CD14-positive monocyte (primary cell): Measurements from ENCODE around the gene MORN1. TPM values are rescaled to one million over a fixed set of nuclear protein-coding genes. Genes with fewer than 3 reads are reported as not detected.

Source experiments
- DNase-seq, 3 donors: peaks; one replicate each; pipeline ENCODE4 v3.0.0-alpha.2; 2011 to 2022
- H2AFZ ChIP-seq: 2 replicates; pipeline ENCODE4 v1.6.0; 2012; ENCODE audit warnings: mild to moderate bottlenecking, low read depth, low read length, inconsistent platforms; ENCODE audit not compliant: insufficient read depth, poor library complexity, severe bottlenecking
- H3K27ac ChIP-seq, 2 donors: 1 replicate in 1 of 2; 2 replicates in 1 of 2; pipeline ENCODE4 v1.5.1; 2012 to 2013; ENCODE audit warnings: low read length in 2 of 2, control low read depth in 1 of 2, inconsistent platforms in 1 of 2, low read depth in 1 of 2, mild to moderate bottlenecking in 1 of 2
- H3K27me3 ChIP-seq, 2 donors: one replicate each; pipeline versions ENCODE4 v1.6.0 to v1.6.1; 2011 to 2013; ENCODE audit warnings: low read length in 2 of 2; ENCODE audit not compliant: control insufficient read depth in 2 of 2, insufficient read depth in 2 of 2
- H3K36me3 ChIP-seq, 2 donors: replicated peaks in 1 of 2; 1 replicate in 1 of 2; 2 replicates in 1 of 2; pipeline versions ENCODE4 v1.5.1 to v1.6.1; 2012 to 2013; ENCODE audit warnings: low read length in 2 of 2, control low read depth in 1 of 2, inconsistent platforms in 1 of 2, mild to moderate bottlenecking in 1 of 2; ENCODE audit not compliant: insufficient read depth in 2 of 2, control insufficient read depth in 1 of 2
- H3K4me1 ChIP-seq, 2 donors: 1 replicate in 1 of 2; 2 replicates in 1 of 2; pipeline versions ENCODE4 v1.5.1 to v1.6.1; 2012 to 2013; ENCODE audit warnings: low read length in 2 of 2, control low read depth in 1 of 2, inconsistent platforms in 1 of 2, mild to moderate bottlenecking in 1 of 2, moderate library complexity in 1 of 2; ENCODE audit not compliant: insufficient read depth in 2 of 2, control insufficient read depth in 1 of 2
- H3K4me2 ChIP-seq: replicated peaks from 2 replicates; pipeline ENCODE3; 2012; ENCODE audit warnings: low read length, moderate library complexity, mild to moderate bottlenecking; ENCODE audit not compliant: poor library complexity, severe bottlenecking; ENCODE audit errors: extremely low read depth
- H3K4me3 ChIP-seq, 3 experiments: fragments of 200-600 bp in 1 of 3; sonication (generic) in 1 of 3; replicated peaks in 1 of 3; 1 replicate in 2 of 3; 2 replicates in 1 of 3; pipeline ENCODE4 v1.5.1; 2011 to 2013; ENCODE audit warnings: low read length in 3 of 3, mild to moderate bottlenecking in 3 of 3, control low read depth in 2 of 3, low read depth in 2 of 3, inconsistent platforms in 1 of 3, moderate library complexity in 1 of 3
- H3K79me2 ChIP-seq: 2 replicates; pipeline ENCODE4 v1.6.0; 2012; ENCODE audit warnings: mild to moderate bottlenecking, control low read depth, inconsistent platforms, low read length, moderate library complexity; ENCODE audit not compliant: insufficient read depth
- H3K9ac ChIP-seq: 2 replicates; pipeline ENCODE4 v1.6.0; 2017; ENCODE audit warnings: low read length, mild to moderate bottlenecking; ENCODE audit not compliant: insufficient read depth, poor library complexity, severe bottlenecking
- H3K9me3 ChIP-seq, 2 donors: replicated peaks in 1 of 2; 1 replicate in 1 of 2; 2 replicates in 1 of 2; pipeline versions ENCODE4 v1.5.1 to v1.6.1; 2012 to 2013; ENCODE audit warnings: low read length in 2 of 2, control low read depth in 1 of 2; ENCODE audit not compliant: control insufficient read depth in 1 of 2, insufficient read depth in 1 of 2
- H4K20me1 ChIP-seq: 2 replicates; pipeline ENCODE4 v1.6.0; 2012; ENCODE audit warnings: mild to moderate bottlenecking, low read length, control low read depth, moderate library complexity; ENCODE audit not compliant: insufficient read depth
- H3K27ac Mint-ChIP-seq, 7 donors: one replicate each; pipeline ENCODE4 v1.8.0; 2020; ENCODE audit warnings: mild to moderate bottlenecking in 7 of 7, mixed read lengths in 7 of 7, moderate library complexity in 6 of 7, inconsistent platforms in 2 of 7
- H3K27me3 Mint-ChIP-seq, 3 donors: one replicate each; pipeline ENCODE4 v1.8.0; 2021 to 2022; ENCODE audit warnings: low read depth in 3 of 3, mild to moderate bottlenecking in 3 of 3, mixed read lengths in 3 of 3, moderate library complexity in 3 of 3, inconsistent platforms in 1 of 3
- H3K36me3 Mint-ChIP-seq, 2 donors: one replicate each; pipeline ENCODE4 v1.8.0; 2020; ENCODE audit warnings: mixed read lengths in 2 of 2, inconsistent platforms in 1 of 2, mild to moderate bottlenecking in 1 of 2
- H3K4me1 Mint-ChIP-seq: one replicate; pipeline ENCODE4 v1.8.0; 2020; ENCODE audit warnings: mild to moderate bottlenecking, mixed read lengths
- H3K4me3 Mint-ChIP-seq, 2 donors: one replicate each; pipeline ENCODE4 v1.8.0; 2020; ENCODE audit warnings: mild to moderate bottlenecking in 2 of 2, mixed read lengths in 2 of 2, moderate library complexity in 1 of 2
- H3K9me3 Mint-ChIP-seq, 7 donors: one replicate each; pipeline ENCODE4 v1.8.0; 2020 to 2022; ENCODE audit warnings: mixed read lengths in 7 of 7, mild to moderate bottlenecking in 6 of 7, moderate library complexity in 6 of 7, inconsistent platforms in 2 of 7
- WGBS: methylation state at CpG from one replicate; pipeline ENCODE4 v1.1.5; 2013; ENCODE audit warnings: missing lambda C conversion rate; ENCODE audit not compliant: insufficient coverage; 5-methylcytosine and 5-hydroxymethylcytosine counted together
- intact Hi-C, 2 donors: fragments of 100-400 bp; cut with micrococcal nuclease; formaldehyde crosslinking; loops; one replicate each; pipeline versions ENCODE4 v1.15.0 to v1.15.1; 2023
- polyA plus RNA-seq, 3 donors: library from polyadenylated mRNA; depleted of rRNA in 1 of 3; unstranded in 2 of 3; stranded (reverse) in 1 of 3; fragments of 300-500 nt in 2 of 3; fragments of >200 nt in 1 of 3; fragmentation: Illumina TruSeq in 2 of 3; gene quantifications; 1 replicate in 2 of 3; 2 replicates in 1 of 3; pipeline ENCODE4 v1.2.3, GENCODE V29; 2012 to 2021
- TF ChIP-seq, protein P1 (sequence below): fragments of 200-600 bp; IDR thresholded peaks from one replicate; pipeline ENCODE4 v1.8.0; 2022; ENCODE audit warnings: antibody characterized with exemption, mild to moderate bottlenecking

The MORN1 gene
- polyA plus RNA-seq, 3 donors, result 1.5 to 3.0 (median 1.7) TPM

DNA sequence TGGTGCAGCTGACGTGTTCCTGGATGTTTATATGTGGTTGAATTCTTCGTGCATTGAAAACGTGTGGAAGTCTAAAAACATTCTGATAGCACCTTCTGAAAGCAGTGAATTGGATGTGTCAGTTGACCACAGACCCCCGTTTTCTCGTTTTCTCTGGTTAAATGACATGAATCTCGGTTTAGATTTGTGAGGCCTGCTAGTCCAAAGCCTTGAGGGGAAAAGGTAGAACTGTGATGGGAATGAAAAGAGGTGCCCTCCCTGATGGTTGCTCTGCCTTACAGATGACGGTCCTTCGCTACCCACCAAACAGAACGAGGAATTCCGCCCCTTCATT lies 9.2 kb upstream of the MORN1 start:
- WGBS, result 89% methylated on average over 8 of the region's 10 CpGs
- Histone ChIP-seq H3K9ac (no peak overlapping the region), H3K27me3 (no peaks in the 10 kb centered on the region), H3K9me3 (no peaks in the 10 kb centered on the region), H3K4me3 (no peak overlapping the region), H3K79me2 (peaks cover 19% of the 10 kb centered on the region), H3K27ac (peak overlapping the region in 1 of 2 donors; percentile 58), H3K4me2 (no peak overlapping the region), H4K20me1 (peaks cover 87% of the 10 kb centered on the region), H3K36me3 (peaks cover 85 to 97% of the 10 kb centered on the region in 2 donors), H2AFZ (no peak overlapping the region), H3K4me1 (no peaks in the 10 kb centered on the region)
- Mint-ChIP-seq H3K36me3 (peaks cover 87 to 98% of the 10 kb centered on the region in 2 donors), H3K27ac (peak overlapping the region in 2 of 7 donors; percentile 35 to 54), H3K27me3 (peaks cover 0 to 2% (median 0%) of the 10 kb centered on the region in 3 donors), H3K4me3 (no peak overlapping the region), H3K9me3 (no peaks in the 10 kb centered on the region), H3K4me1 (no peaks in the 10 kb centered on the region)
- DNase-seq, result no peak
- TF ChIP-seq, protein P1, sequence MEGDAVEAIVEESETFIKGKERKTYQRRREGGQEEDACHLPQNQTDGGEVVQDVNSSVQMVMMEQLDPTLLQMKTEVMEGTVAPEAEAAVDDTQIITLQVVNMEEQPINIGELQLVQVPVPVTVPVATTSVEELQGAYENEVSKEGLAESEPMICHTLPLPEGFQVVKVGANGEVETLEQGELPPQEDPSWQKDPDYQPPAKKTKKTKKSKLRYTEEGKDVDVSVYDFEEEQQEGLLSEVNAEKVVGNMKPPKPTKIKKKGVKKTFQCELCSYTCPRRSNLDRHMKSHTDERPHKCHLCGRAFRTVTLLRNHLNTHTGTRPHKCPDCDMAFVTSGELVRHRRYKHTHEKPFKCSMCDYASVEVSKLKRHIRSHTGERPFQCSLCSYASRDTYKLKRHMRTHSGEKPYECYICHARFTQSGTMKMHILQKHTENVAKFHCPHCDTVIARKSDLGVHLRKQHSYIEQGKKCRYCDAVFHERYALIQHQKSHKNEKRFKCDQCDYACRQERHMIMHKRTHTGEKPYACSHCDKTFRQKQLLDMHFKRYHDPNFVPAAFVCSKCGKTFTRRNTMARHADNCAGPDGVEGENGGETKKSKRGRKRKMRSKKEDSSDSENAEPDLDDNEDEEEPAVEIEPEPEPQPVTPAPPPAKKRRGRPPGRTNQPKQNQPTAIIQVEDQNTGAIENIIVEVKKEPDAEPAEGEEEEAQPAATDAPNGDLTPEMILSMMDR, result no peak
- intact Hi-C loops, result no loop called here

DNA sequence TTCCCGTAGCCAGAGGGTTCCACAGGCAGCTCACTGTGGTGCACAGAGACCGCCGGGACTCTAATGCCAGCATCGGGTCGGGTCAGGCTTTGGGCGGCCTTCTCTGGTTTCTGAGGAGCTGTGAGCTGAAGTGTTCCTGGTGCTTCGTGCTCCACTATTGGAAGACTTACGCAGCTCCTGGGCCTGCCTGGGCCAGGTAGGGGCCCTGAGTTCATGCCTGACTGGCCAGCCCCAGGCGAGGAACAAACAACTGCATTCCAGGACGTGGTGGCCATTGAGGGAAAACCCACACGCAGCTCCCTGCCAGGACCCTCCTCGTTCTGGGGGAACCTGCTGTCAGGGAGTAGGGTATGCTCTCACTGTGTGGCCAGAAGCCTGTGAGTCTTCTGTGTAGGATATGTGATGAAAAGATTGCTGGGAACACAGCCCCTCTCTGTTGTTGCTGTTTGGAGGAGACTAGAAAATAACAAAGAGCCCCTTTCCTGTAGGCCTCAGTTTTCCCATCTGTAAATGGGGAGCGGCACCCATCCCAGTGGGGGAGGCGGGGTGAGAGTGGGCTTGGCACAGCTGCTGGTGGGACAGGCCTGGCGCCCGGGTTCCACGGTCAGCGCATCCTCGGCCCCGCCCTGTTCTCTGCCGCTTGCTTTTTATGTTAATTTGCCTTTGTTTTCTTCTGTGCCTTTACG lies 8.7 kb upstream of the MORN1 start:
- Histone ChIP-seq H3K27me3 (no peaks in the 10 kb centered on the region), H3K9ac (no peak overlapping the region), H3K4me1 (no peaks in the 10 kb centered on the region), H3K4me3 (no peak overlapping the region), H3K9me3 (no peaks in the 10 kb centered on the region), H3K4me2 (no peak overlapping the region), H2AFZ (no peak overlapping the region), H4K20me1 (peaks cover 91% of the 10 kb centered on the region), H3K36me3 (peaks cover 90 to 97% of the 10 kb centered on the region in 2 donors), H3K27ac (no peak overlapping the region), H3K79me2 (peaks cover 24% of the 10 kb centered on the region)
- Mint-ChIP-seq H3K27ac (peak overlapping the region in 1 of 7 donors; percentile 54), H3K9me3 (no peaks in the 10 kb centered on the region), H3K4me1 (no peaks in the 10 kb centered on the region), H3K4me3 (no peak overlapping the region), H3K27me3 (peaks cover 0 to 2% (median 0%) of the 10 kb centered on the region in 3 donors), H3K36me3 (peaks cover 84 to 97% of the 10 kb centered on the region in 2 donors)
- intact Hi-C loops, result no loop called here
- no peak for DNase-seq
- WGBS, result 96% methylated on average over 15 of the region's 22 CpGs
- TF ChIP-seq, protein P1, result no peak
